NCI-H446 treated with DMSO at 0.1 percent for 48 hours (cell line): ENCODE results near the gene RBM6.
"Not testable (repeated sequence)": the region's sequence is repeated elsewhere in the genome, so short reads cannot be mapped to it uniquely, and the experiment has no call there.

ENCODE experiments used
- DNase-seq: peaks from one replicate; lab custom pipeline; 2025; lab: John Stamatoyannopoulos, UW

The RBM6 gene

DNA sequence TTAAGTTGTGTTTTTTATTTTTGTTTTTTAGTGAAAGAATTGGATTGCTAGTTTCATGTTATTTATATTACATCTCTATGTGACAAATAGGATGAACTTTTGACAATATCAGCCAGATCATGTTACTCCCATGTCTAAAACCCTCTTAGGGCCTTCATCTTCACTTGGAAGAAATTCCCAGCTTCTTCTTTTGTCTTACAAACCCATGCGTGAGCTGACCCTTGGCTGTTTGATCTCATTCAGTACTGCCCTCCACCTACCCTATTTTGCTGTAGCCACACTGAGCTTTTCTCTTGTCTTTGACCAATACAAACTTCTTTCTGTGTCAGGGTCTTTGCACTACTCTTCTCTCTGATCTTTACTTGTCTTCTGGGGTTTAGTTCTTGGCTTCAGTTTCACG lies 37.0 kb downstream of the RBM6 start:
- no peak for DNase-seq

GRCh38 chr3:49984394-49984793 lies 44.4 kb downstream of the RBM6 start:
- no peak for DNase-seq

GRCh38 chr3:49992326-49992725 lies 52.4 kb downstream of the RBM6 start:
- DNase-seq, result no peak

DNA sequence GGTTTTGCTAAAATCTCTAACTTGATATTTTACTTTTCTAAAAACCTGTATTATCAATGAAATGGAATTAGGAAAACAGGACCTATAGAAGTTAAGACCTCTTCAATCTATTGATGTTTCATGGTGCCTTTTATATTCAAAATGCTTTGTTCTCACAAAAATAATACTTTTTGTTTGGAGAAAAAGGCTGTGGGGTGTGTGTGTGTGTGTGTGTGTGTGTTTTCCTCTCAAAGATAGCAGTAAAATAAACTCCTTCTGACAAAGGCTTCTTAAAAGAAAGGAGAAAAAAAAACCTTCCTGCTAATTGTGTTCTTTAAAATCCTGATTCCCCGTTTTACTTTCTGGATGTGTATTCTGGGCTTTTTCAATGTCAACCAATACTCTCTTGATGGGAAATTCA lies 54.5 kb downstream of the RBM6 start:
- DNase-seq, result no peak

DNA sequence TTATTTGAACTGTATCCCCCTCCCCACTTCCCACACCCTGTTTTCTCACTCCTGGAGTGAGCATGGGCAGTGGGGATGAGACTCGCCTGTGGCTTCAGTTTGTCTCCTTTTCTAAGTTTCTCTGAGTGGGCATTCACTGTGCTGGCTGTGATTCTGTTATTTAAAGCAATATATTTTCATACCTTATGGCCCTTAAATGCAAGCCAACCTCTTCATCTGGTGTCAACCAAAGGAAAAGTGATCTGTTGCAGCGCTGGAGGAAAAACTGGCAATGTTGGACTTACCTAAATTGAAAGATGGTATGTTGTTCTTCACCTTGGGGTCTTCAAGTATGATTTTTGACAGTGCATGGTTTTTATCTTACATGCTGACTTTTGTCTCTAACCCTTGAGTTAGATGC lies 56.1 kb downstream of the RBM6 start:
- DNase-seq, result no peak

- no peak for DNase-seq
Observed at GRCh38 chr3:49997862-49998261, 57.9 kb downstream of the RBM6 start.

DNA sequence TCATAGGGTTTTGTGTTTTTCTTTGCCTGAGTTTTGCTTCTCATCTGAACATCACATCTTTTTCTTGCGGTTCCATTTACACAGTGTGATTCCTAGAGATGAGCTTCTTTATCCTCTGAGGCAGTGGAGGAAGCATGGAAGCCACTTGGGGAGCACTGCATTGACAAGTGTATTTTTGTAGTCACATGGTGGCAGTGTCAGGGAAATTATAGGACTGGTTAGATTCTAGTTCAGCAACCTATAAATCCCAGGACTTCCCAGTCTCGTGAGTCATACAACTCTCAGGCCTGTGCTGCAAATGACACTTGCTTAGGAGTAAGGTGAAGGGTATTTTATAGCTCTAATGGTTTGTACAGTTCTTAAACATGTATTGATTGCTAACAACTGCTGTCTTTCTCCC lies 58.4 kb downstream of the RBM6 start:
- no peak for DNase-seq

- DNase-seq, result no peak
Observed at GRCh38 chr3:50001511-50001910, 61.6 kb downstream of the RBM6 start.

GRCh38 chr3:50003216-50003615 lies 63.3 kb downstream of the RBM6 start:
- no peak for DNase-seq

DNA sequence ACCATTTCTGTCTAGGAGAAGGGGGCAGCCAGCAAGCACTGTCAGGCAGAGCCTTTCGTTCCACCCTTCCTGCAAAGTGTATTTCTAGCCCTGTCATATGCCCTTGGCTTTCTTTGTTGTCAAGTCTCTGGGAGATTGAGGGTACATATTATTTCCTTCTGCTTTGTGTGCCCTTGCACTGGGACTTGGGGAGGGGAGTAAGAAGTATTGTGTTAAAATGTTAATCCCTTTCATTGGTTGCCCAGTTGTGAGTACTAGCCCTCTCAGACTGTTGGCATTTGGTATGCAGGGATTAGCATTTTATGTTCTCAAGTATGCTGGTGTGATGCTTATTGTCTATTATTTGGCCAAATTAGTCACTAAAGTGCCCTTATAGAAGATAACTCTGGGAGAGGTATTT lies 63.9 kb downstream of the RBM6 start:
- DNase-seq, result no peak

GRCh38 chr3:50008931-50009330 lies 69.0 kb downstream of the RBM6 start:
- DNase-seq, result no peak

DNA sequence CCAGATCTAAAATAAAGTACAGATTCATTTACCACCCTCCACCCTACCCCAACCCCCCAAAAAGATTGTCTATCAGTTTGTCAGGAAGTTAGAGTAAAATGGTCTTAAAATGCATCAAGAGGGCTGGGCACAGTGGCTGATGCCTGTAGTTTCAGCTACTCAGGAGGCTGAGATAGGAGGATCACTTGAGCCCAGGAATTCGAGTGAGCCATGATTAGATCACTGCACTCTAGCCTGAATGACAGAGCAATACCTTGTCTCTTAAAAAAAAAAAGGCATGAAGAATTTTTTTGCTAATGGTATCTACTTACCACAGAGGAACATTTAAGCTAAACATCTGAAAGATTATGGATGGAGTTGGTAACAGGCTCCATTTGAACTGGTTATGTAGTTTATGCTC lies 71.0 kb downstream of the RBM6 start:
- no peak for DNase-seq

- no peak for DNase-seq
Observed at GRCh38 chr3:50015918-50016317, 76.0 kb downstream of the RBM6 start.

- DNase-seq, result no peak
Observed at GRCh38 chr3:50028346-50028745, 88.4 kb downstream of the RBM6 start.

GRCh38 chr3:50031201-50031600 lies 91.3 kb downstream of the RBM6 start:
- DNase-seq, result not testable (repeated sequence)

GRCh38 chr3:50044976-50045375 lies 105.0 kb downstream of the RBM6 start:
- DNase-seq, result no peak

- DNase-seq, result no peak
Observed at GRCh38 chr3:50047426-50047825, 107.5 kb downstream of the RBM6 start.

- no peak for DNase-seq
Observed at GRCh38 chr3:50050361-50050760, 110.4 kb downstream of the RBM6 start.

DNA sequence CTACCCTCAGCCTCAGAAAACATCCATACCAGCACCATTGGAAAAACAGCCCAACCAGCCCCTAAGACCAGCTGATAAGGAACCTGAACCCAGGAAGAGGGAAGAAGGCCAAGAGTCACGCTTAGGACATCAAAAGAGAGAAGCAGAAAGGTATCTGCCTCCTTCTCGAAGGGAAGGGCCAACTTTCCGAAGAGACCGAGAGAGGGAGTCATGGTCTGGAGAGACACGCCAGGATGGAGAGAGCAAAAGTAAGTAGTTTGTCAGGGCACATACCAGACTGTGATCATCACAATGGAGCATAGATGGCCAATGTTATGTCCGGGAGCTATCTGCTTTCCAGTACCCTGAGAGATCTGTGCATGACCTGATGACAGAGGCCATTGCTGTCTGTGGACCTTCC lies 117.8 kb downstream of the RBM6 start:
- no peak for DNase-seq

- DNase-seq, result no peak
Observed at GRCh38 chr3:50068134-50068533, 128.2 kb downstream of the RBM6 start.

GRCh38 chr3:50078091-50078490 lies 138.1 kb downstream of the RBM6 start:
- no peak for DNase-seq

- no peak for DNase-seq
Observed at GRCh38 chr3:50078622-50079021, 138.7 kb downstream of the RBM6 start.

- DNase-seq, result not testable (repeated sequence)
Observed at GRCh38 chr3:50084951-50085350, 145.0 kb downstream of the RBM6 start.

DNA sequence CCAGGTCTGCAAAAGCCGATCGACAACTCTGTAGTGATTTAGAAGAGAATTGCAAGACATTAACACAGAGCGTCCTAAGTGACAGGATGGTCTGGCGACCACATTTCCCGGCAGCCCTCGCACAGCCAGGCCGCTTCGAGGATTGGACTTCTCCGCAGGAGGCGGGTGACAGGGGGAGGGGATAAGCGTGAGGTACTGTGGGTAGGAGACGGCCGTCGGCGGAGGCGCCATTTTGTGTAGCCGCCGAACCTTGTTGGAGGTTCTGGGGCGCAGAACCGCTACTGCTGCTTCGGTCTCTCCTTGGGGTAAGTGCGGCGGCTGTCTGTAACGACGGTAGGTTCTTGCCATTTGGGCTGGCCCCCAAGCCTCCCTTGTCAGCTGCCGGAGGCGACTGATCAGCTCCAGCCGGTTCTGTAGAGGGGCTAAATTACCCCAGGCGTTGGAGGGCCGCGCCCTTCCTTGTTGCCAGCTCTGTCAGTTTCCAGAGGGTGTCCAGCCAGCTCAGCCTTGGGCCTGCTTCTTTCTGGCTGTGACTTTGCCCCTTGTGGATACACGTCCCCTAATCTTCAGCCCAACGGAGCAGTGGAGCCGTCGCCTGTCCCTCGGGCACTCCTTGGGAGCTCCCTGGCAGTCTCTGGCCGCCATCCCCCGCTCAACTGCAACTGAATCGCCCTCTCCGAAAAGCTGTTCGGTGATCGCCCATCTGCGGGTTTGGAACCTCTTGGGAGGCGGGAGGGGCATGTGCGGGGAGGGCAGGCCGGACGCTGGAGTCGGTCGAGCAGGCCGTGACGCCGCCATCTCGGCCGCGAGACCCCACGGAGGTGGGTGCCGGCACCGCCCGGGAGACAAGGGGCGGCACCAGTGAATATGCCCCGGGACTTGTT lies 149.0 kb downstream of the RBM6 start, which contains the start of gene RBM5:
Gene RBM5, plus strand, starts transcription at position 195 of the 884 bp plus-strand sequence. CDS start 1,516 bp downstream, outside the sequence.
- DNase-seq, result peak; percentile 69
